ENCODE data around the gene LIPN. TPM values are rescaled to one million over a fixed set of nuclear protein-coding genes. Genes with fewer than 3 reads are reported as not detected.

LIPN gene
- total RNA-seq, 1 donor from 2014 or later, result 0.22 TPM

DNA sequence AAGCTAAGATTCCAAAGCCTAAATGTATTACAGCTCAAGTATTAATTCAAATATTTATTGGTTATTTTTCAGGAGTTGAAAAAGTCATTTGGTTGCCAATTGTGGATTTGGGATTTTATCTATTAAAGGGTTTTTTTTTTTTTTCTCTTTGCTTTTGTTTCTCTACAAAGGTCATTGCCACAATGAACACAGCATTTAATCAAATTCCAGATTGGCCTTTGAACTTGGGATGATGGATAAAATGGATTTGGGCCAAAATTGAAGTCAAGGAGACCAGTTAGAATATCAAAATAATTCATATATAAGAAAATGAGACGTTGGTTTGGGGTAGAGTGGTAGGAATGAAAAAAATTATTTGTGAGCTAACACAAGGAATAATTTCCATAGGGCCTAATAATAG is 9.6 kb downstream of the LIPN start:
- no peak for DNase-seq
- intact Hi-C loops (cut with micrococcal nuclease), result no loop called here
- no peak for ATAC-seq

DNA sequence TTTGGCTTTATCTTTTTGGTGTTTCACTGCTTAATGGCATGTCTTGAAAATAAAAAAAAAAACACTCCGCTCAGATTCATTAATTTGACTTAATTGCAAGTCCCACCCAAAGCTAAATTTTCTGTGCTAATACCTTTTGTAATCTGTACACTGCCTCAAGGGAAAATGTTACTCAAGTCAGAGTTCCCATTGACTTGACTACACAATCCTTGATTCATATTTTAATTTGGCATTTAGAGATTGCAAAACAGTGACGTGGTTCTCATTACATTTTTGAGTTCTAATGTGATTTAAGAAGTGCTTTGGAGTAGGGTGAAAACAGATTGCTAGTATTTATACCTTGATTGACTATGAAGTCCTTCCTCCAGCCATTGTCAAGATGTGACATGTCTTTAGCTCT is 21.4 kb downstream of the LIPN start:
- no peak for ATAC-seq
- DNase-seq, result no peak
- intact Hi-C loops (cut with micrococcal nuclease), result no loop called here

DNA sequence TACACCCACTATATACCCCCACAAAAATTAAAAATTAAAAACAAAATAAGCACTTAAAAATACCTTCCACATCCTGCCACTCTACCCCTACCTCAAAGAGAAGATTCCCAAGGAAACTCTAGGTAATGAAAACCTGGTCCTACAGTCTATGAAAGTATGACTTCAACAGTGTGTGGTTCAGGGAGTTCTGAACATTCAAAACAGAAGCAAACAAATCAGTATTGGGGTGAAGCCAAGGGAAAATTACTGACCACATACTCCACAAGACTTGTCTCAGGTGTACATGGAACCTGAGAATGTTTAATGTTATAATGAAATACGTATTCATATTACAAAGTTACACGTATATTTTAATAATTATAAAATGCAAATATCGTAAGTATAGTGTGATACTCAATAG is 22.4 kb downstream of the LIPN start:
- intact Hi-C loops (cut with micrococcal nuclease), result no loop called here
- DNase-seq, result no peak
- no peak for ATAC-seq

DNA sequence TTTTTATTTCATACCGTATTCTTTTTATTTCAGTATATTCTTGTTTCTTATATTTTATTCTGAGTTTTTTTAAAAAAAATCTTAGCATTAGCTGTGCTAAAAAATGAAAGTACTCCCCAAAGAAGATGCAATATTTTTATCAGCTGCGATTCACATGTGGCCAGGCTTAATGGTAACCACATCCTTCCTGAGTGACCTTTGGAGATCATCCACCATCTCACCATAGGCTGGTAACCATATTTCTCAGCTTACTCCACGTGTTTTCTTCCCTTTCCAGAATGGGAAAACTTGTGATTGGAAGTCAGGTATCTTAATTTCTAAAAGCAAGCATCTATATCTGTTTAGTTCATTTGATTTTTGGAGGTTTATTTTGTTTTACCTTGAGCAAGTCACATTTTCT is 23.9 kb downstream of the LIPN start:
- DNase-seq, result no peak
- no peak for ATAC-seq
- intact Hi-C loops (cut with micrococcal nuclease), result no loop called here

DNA sequence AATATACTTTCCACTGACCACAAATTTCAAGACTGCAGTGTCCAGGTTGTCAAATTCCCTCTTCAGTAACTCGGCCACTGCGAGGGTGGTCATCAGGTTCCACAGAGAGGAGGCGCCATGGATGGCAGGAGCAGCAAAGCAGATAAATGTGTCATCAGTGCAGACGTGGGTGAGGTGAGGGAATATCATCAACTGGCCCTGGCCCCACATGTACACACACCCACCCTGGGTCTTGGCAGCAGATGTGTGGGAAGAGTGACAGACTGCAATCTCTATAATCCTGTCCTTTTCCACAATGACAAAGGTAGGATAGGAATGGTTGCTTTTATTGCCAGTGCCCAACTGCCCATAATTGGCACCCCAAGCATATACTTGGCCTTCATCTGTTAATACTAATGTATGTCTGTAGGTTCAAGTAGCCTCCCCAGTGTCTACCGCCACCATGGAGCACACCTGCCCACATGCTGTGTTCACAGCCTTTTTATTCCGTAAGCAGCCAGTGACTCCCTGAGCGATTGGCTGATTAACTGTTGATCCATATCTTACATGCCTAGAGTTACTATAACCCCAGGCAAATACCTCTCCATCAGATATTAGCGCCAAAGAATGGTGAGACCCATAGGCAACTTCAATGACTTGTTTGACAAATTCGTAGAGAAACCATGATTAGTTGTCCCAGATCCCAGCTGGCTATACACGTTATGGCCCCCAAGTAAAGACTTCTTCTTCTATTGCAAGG is 26.4 kb downstream of the LIPN start:
- intact Hi-C loops (cut with micrococcal nuclease), result no loop called here
- DNase-seq (no peak), ATAC-seq (no peak)

DNA sequence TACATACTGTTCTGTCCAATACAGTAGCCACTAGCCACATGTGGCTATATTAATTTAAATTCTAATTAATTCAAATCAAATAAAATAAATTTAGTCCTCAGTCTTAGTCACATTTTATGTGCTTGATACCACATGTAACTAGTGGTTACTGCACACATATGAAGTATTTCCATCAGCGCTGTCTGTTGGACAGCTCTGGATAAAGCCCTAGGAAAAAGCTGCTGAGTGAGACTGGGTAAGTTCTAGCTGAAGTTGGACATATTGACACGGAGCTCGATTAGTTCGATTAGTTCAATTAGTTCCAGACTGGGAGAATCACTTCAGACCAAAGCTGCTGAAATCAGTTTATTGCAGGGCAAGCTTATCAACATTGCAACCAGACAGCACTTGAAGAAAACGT is 27.6 kb downstream of the LIPN start:
- ATAC-seq (no peak), DNase-seq (no peak)
- intact Hi-C loops (cut with micrococcal nuclease), result no loop called here

DNA sequence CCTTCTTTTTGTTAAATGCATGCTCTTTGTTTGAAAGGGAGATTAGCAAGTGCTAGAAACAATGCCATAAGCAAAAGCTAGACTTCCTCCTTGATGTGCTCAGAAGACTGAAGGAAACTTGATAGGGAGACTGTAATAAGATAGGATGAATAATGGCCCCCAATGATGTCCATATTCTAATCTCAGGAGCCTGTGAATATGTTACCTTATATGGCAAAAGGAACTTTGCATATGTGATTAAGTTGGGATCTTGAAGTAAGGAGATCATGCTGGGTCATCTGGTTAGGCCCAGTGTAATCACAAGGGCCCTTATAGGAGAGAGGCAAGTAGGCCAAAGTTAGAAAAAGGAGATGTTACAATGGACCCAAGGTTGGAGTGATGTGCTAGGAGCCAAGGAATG is 29.1 kb downstream of the LIPN start:
- no peak for DNase-seq
- intact Hi-C loops (cut with micrococcal nuclease), result no loop called here
- no peak for ATAC-seq

- no peak for DNase-seq
- ATAC-seq, result no peak
- intact Hi-C loops (cut with micrococcal nuclease), result no loop called here
These were observed 32.1 kb downstream of the LIPN start for GRCh38 chr10:88791924-88792323.

DNA sequence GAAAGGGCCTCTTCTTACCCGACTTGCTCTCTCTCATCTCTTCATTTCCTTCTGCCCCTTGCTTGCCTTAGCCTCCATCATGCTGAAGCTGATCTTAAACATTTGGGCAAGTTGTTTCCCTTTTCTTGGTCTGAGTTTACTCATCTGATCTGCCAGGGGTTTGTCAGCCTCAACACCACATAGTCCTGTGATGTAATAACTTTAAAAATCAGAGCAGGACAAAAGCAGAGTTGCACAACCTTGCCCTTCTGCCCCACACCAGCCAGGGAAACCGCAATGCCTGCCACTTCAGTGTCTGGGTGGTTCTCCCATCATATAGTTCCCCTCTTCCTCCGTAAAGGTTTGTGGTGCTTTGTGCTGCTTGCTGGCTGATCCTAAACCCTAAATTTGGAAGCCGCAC is 32.8 kb downstream of the LIPN start:
- DNase-seq, result peak; percentile 41
- intact Hi-C loops (cut with micrococcal nuclease), result no loop called here
- peak; percentile 45 for ATAC-seq

- no peak for DNase-seq
- intact Hi-C loops (cut with micrococcal nuclease), result no loop called here
These were observed 34.0 kb downstream of the LIPN start for GRCh38 chr10:88793712-88794299.

GRCh38 chr10:88794731-88795130 is 34.9 kb downstream of the LIPN start:
- DNase-seq (no peak), ATAC-seq (no peak)
- intact Hi-C loops (cut with micrococcal nuclease), result no loop called here

More at GRCh38 chr10:88793712-88794299, 34.0 kb downstream of the LIPN start:
- no peak for ATAC-seq

- DNase-seq (no peak), ATAC-seq (no peak)
- intact Hi-C loops (cut with micrococcal nuclease), result no loop called here
These were observed 40.6 kb downstream of the LIPN start for GRCh38 chr10:88800152-88801125.

DNA sequence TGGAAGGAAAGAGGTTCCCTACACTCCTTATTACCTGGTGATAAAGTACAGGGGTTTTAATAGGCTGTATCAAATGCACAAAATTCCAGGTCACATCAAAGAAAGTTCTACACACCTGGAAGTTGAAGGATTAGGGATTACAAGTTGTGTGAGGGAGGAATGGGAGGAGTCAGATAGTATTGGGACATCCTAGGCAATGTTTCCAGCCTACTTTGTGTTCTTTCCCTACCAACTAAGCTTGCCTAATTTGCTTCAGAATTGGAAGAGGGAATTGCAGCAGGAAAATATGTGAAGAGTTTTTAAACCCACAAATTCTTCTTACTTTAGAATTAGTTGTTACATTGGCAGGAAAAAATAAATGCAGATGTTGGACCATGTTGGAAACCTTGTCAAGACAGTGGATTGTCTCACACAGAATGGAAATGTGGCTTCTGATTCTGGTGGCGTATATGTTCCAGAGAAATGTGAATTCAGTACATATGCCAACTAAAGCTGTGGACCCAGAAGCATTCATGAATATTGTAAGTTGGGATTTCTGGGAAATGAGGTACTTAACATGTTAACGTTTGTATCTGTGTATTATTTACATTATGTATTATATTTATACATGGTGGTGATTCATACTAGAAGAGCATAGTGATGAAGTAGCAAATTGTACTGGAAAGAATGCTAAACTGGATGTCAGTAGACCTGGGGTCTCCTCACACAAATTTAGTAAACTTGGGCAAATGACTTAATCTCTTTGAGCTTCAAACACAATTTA is 42.9 kb downstream of the LIPN start, which contains the start of gene LIPM:
Gene LIPM (plus strand): TSS at position 208 of the 763 bp plus-strand sequence. CDS start 167 bp downstream, at position 375.
- no peak for ATAC-seq
- no peak for DNase-seq
- intact Hi-C loops (cut with micrococcal nuclease), result no loop called here

DNA sequence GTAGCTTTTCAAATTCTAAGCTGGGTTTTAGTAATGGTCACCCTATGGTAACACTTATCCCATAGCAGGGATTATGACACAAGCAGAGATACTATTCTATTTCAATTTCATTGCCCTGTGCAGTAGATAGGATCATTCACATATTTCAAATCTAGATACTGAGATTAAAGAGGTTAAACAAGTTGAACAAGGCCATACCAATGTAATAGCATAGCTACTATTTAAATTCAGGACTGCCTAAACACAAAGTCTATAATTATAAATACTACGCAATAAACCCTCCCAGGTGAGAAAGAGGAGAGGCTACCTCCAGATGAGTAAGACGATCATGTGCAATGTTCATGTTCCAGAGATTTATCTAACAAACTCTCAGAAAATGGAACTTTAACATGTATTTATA is 43.8 kb downstream of the LIPN start:
- ATAC-seq (no peak), DNase-seq (no peak)
- intact Hi-C loops (cut with micrococcal nuclease), result no loop called here

GRCh38 chr10:88804083-88804812 is 44.4 kb downstream of the LIPN start:
- intact Hi-C loops (cut with micrococcal nuclease), result no loop called here
- DNase-seq, result no peak
- no peak for ATAC-seq

DNA sequence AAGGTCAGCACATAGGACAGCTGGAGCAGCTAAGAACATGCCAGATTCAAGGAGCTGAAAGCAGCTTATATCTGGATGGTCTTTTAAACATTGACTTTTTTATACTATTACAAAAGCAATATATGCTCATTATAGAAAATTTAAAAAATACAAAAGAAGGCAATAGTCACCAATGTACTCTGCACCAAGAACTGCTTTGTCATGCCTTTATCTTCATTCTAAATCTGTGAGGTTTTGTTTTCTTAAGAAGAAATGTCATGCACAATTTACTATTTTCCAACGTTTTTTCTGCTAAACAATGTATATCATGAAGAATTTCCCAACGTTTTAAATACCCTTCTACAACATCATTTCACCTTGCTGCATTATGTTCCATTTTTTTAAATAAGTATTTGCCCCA is 45.5 kb downstream of the LIPN start:
- intact Hi-C loops (cut with micrococcal nuclease), result no loop called here
- ATAC-seq (no peak), DNase-seq (no peak)

- no peak for DNase-seq
- intact Hi-C loops (cut with micrococcal nuclease), result no loop called here
- no peak for ATAC-seq
These were observed 46.1 kb downstream of the LIPN start for GRCh38 chr10:88805924-88806323.

DNA sequence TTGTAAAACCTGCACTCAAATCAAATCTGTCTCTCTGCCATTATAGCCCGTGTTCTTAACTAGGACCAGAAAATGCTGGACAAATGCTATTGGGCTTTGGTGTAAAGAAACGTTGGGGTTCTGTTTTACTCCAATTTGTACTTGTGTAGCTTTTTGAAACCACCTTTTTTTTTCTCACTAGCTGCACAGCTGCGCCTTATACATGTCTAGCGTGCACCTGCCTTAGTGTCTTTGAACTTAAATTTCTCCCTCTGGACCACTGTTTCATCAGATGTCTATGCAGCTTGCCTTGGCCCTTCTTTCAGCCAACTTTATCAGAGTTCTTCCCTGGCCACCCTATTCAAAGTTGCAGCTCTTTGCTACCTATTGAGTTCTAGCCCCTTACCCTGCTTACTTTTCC is 49.8 kb downstream of the LIPN start:
- ATAC-seq (no peak), DNase-seq (no peak)
- intact Hi-C loops (cut with micrococcal nuclease), result no loop called here

Data from left ventricle myocardium superior (tissue), 1 donor.